ENCODE data around the gene LYPD6B. TPM values are rescaled to one million over a fixed set of nuclear protein-coding genes. Genes with fewer than 3 reads are reported as not detected.

The LYPD6B gene
- polyA plus RNA-seq, 1 of the 3 experiments (the other 2 are of a cell fraction), result 18.2 TPM

- no peaks in the 10 kb centered on the region for H4K20me1 ChIP-seq (ENCODE audit: insufficient read depth)
- H3K27ac ChIP-seq (ENCODE audit: low read depth in 2 of 2, low read length in 1 of 2), result no peak overlapping the region
- POLR2A ChIA-PET, result no interaction called here
- no peak for TF ChIP-seq TCF12 (IDR thresholded peaks at IDR 0.05)
- TF ChIP-seq FOXJ3 (CRISPR knock-in tag; IDR thresholded peaks at IDR 0.05), result no peak
- TF ChIP-seq PBX3 (IDR thresholded peaks at IDR 0.05), result no peak
- no peak for TF ChIP-seq RAD21 (IDR thresholded peaks at IDR 0.05; ENCODE audit: low read length)
- no peak for TF ChIP-seq REST (IDR thresholded peaks at IDR 0.05; ENCODE audit: low read depth, low read length)
- TF ChIP-seq NRF1 (IDR thresholded peaks at IDR 0.05; ENCODE audit: low read depth, low read length), result no peak
- TF ChIP-seq USF1 (IDR thresholded peaks at IDR 0.05; ENCODE audit: borderline replicate concordance, low read depth), result no peak
- TF ChIP-seq FOSL2 (IDR thresholded peaks at IDR 0.05; ENCODE audit: borderline replicate concordance, low read depth), result no peak
- TF ChIP-seq GABPA (IDR thresholded peaks at IDR 0.05; ENCODE audit: low read depth), result no peak
- no peak for TF ChIP-seq MEF2A (IDR thresholded peaks at IDR 0.05; ENCODE audit: borderline replicate concordance, low read depth)
- no peak for TF ChIP-seq SMC3 (IDR thresholded peaks at IDR 0.05; ENCODE audit: low read depth, low read length)
- no peak for TF ChIP-seq IRF3 (IDR thresholded peaks at IDR 0.05; ENCODE audit: low read depth, low read length)
- no peak for TF ChIP-seq YY1 (IDR thresholded peaks at IDR 0.05; ENCODE audit: low read depth)
- no peak for TF ChIP-seq FOXM1 (IDR thresholded peaks at IDR 0.05; ENCODE audit: low read depth)
- TF ChIP-seq RCOR1 (IDR thresholded peaks at IDR 0.05; ENCODE audit: low read length), result no peak
- TF ChIP-seq ELF1 (IDR thresholded peaks at IDR 0.05), result no peak
- DNase-seq, result no peak
- no peaks in the 10 kb centered on the region for H3K36me3 ChIP-seq (replicated peaks in 1 of 2; ENCODE audit: control insufficient read depth in 1 of 2, insufficient read depth in 2 of 2, low read length in 1 of 2)
- CTCF ChIA-PET, result interaction anchor here (2.2 kb wide), 1 partner anchor 343 kb away, joined by 6 read pairs; no protein-coding TSS in a partner anchor
- H3K9me2 ChIP-seq, result no peaks in the 10 kb centered on the region
- no peaks in the 10 kb centered on the region for H3K9me3 ChIP-seq
- no peak overlapping the region for H3K4me3 ChIP-seq (ENCODE audit: low read depth in 2 of 2, low read length in 1 of 2)
- no peaks in the 10 kb centered on the region for H3K79me2 ChIP-seq (ENCODE audit: insufficient read depth)
- H3K4me2 ChIP-seq, result no peak overlapping the region
- H3K4me1 ChIP-seq (ENCODE audit: control insufficient read depth in 1 of 2, insufficient read depth in 2 of 2, low read depth in 1 of 2, low read length in 1 of 2), result peaks cover 0 to 21% of the 10 kb centered on the region in 2 experiments; a peak in 2 of 4 replicates
- H2AFZ ChIP-seq (ENCODE audit: low read depth), result no peak overlapping the region
- H3K9ac ChIP-seq, result no peak overlapping the region
- no peaks in the 10 kb centered on the region for H3K27me3 ChIP-seq (ENCODE audit: insufficient read depth)
- no peaks in the 10 kb centered on the region for H3F3A ChIP-seq (replicated peaks; ENCODE audit: insufficient read depth)
Measured at GRCh38 chr2:149218497-149218896, 180.0 kb downstream of the LYPD6B start.

Data from SK-N-SH (cell line).